ENCODE measurements around the gene HSP90AA1.
"Not testable (repeated sequence)": the region's sequence is repeated elsewhere in the genome, so short reads cannot be mapped to it uniquely, and the experiment has no call there.

HSP90AA1 gene

GRCh38 chr14:102092806-102093205 is 6.0 kb upstream of the HSP90AA1 start:
- no peak for DNase-seq

- DNase-seq, result no peak
Observed at GRCh38 chr14:102090713-102091112, 3.9 kb upstream of the HSP90AA1 start.

- DNase-seq, result no peak
Observed at GRCh38 chr14:102089621-102090343, 2.9 kb upstream of the HSP90AA1 start.

- DNase-seq, result no peak
Observed at GRCh38 chr14:102088012-102088792, 1.4 kb upstream of the HSP90AA1 start.

DNA sequence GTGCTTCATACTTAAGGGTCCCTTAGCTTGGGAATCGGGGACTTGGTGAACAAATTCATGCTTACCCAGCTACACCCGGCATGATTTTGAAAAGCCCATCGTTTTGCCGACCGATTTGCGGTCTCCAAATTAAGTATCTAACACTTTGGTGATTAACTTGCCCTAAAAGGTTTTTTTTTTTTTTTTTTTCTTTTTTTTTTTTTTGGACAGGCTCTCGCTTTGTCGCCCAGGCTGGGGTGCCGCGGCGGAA is 843 bp upstream of the HSP90AA1 start:
- no peak for DNase-seq

- DNase-seq, result no peak
Observed at GRCh38 chr14:102086709-102086971, 204 bp downstream of the HSP90AA1 start.

GRCh38 chr14:102085948-102086708 is 716 bp downstream of the HSP90AA1 start:
- no peak for DNase-seq

DNA sequence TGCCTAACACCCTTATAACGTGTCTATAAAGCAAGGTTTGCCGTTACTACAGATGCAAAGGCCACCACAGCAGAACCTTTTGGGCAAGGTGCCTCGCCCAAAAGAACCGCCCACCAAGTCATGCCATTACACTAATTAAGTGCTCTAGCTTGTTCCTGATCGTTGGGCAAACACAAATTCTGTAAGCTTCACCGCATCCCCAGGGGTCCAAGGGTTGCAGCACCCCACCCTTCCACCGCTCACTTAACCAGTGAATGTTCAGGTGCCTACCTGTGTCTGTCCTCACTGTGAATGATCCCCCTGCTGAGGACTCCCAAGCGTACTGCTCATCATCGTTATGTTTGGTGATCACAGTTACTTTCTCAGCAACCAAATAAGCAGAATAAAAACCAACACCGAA is 1.4 kb downstream of the HSP90AA1 start:
- DNase-seq, result no peak

DNA sequence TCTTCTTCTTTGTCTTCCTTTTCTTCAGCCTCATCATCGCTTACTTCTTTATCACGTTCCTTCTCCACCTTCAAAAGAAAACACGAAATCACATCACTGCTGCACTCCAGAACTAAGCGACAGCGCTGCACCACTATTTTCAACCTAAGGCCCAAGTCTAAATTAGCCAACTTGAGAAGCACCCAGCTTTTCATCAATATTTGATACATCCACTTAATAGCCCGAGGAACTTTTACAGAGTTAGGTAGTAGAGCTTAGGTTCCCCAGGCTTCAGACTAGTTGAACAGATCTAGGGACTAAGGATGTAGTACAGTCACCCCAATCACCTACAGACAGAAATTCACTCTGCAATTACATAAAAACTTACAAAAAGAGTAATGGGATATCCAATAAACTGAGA is 1.9 kb downstream of the HSP90AA1 start:
- no peak for DNase-seq

- not testable (repeated sequence) for DNase-seq
Observed at GRCh38 chr14:102084522-102084921, 2.3 kb downstream of the HSP90AA1 start.

DNA sequence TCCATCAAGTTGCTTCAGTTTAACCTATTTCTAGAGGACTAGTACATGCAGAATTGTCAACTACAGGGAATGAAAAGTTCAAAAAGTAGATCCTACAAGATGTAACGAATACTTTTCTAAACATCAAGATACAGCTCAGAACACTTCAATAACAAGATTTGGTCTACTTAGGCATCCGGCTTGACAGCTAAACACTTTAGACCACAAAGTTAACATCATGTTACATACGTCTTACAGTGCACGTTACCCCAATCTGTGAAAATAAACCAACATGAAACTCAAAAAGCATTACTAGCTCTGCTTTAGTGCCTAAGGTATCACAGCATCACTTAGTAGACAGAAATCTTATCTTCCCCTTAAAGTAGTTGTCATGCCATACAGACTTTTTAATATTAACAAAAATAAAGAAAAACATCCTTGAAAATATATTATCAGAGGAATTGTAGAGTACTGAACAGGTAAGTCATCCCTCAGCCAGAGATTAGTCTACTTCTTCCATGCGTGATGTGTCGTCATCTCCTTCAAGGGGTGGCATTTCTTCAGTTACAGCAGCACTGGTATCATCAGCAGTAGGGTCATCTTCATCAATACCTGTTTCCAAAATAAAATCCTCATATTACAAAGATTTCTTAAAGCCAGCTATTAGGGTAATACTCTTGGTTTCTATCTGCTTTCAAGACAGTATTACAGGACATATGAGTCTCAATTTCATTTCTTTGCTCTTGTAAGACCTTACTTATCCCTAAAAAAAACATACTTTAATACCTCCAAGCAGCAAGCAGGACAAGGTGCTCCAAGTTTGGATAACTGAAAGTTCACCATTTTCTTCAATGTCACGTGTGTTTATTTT is 5.4 kb downstream of the HSP90AA1 start:
- DNase-seq, result no peak

GRCh38 chr14:102080183-102081080 is 6.4 kb downstream of the HSP90AA1 start:
- no peak for DNase-seq

DNA sequence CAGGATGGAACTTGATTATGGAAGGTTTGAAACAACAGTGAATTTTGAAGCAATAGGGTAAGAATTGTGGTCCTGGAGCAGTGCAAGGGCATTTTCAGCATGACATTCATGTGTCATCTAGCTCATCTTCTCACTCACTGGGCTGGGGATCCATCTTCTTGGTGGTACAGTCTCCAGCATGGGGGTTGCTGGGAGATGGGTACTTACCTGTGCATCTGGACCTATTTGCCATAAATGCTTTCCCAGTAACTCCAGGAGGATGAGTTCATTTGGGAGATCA is 7.2 kb downstream of the HSP90AA1 start:
- no peak for DNase-seq

DNA sequence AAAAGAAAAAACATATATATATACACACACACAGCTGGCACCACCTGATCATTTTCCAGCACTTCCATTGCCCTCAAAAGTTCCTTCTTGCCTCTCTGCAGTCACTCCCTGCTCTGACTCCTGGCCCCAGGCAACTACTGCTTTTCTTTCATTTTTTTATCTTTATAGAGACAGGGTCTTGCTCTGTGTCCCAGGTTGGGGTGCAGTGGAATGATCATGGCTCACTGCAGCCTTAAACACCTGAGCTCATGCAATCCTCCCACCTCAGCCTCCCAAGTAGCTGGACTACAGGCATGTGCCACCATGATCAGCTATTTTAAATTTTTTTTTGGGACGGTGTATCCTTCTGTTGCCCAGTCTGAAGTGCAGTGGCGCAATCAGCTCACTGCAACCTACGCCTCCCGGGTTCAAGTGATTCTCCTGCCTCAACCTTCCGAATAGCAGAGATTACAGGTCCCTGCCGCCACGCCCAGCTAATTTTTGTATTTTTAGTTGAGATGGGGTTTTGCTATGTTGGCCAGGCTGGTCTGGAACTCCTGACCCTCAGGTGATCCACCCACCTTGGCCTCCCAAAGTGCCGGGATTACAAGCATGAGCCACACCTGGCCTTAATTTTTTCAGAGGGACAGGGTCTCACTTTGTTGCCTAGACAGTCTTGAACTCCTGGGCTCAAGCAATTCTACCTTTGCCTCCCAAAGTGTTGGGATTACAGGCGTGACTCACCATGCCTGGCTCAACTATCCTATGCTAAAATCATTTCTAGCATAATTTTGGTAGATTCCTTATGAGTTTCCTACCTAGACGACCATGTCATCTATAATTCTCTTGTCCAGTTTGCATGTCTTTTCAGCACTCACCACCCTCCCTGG is 7.8 kb downstream of the HSP90AA1 start:
- DNase-seq, result no peak

DNA sequence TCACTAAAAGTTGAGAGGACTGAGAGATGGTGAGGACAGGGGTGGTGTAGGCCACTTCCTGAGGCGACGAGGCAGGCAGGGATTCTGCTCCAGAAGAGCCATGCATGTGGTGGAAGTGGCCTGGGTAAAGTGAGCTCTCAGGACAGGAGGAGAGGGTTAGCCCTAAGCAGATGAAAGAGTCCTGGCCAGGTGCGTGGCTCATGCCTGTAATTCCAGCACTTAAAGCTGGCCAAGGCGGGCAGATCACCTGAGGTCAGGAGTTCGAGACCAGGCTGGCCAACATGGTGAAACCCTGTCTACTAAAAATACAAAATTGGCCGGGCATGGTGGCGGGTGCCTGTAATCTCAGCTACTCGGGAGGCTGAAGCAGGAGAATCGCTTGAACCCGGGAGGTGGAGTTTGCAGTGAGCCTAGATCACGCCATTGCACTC is 8.5 kb downstream of the HSP90AA1 start:
- DNase-seq, result not testable (repeated sequence)

DNA sequence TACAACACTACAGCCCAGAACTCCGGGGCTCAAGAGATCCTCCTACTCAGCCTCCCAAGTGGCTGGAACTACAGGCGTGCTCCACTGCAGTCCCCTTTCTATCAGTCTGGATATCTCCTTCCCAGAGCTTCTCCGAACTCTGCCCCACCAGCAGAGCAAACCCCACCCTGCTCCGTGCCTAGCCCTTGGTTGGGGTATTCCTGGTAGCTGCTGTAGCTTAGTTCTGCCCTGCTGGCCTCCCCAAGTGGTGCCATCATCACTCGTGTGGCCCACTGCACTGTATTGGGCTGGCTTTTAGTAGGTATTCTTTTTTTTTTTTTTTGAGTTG is 9.5 kb downstream of the HSP90AA1 start:
- no peak for DNase-seq

- DNase-seq, result no peak
Observed at GRCh38 chr14:102075155-102075554, 11.7 kb downstream of the HSP90AA1 start.

- DNase-seq, result no peak
Observed at GRCh38 chr14:102074415-102074964, 12.4 kb downstream of the HSP90AA1 start.

DNA sequence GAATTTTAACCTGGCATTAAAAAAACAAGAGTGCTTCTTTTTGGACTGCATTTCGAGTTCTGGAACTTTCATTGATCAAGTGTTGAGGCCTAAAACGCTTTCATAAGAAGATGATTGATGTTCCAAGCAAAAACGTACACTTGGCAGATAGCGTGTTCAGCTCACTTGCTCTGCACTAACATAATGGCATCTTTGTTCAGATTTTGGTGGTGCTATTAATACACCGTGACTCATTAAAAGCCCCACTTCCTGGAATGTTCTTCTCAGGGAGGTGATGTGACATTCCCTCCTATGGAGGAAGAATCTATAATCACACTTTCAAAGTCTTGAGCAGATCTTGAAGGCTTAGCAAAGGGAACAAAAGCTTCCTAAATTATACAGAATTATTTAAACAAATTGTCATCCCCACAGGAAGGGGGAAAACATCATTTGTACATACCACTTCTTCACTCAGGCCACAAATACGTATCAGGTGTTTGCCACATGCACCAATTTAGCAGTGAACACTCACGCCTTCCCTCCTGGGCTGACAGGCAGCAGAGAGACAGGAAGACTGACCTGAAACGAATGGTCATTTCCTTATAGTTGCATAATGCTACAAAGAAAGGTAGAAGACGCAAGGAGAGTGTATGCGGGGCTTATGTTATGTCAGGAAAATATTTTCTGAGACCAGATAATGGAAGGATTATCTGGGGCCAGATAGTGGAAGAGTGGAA is 15.4 kb downstream of the HSP90AA1 start:
- DNase-seq, result no peak

DNA sequence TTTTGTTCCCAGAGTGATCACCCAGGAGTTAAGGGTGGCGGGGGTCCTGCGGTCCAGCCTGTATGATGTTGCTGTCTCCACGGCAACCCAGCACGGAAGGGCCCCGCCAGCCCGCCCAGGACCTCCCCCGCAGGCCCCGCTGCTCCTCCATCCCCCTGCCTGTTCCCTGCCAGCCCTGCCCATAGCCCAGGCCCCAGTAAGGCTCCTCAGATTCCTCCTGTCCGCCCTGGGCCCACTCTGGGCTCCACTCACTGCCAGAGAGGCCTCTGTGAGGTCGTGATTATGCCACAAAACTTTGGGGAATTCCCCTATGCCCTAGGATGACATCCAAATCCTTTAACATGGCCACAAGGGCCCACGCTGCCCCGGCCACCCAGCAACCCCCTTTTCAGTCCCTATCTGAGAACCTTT is 20.8 kb downstream of the HSP90AA1 start:
- no peak for DNase-seq

- DNase-seq, result not testable (repeated sequence)
Observed at GRCh38 chr14:102064590-102064989, 22.3 kb downstream of the HSP90AA1 start.
